ENCODE data around the gene RALBP1.

DNA sequence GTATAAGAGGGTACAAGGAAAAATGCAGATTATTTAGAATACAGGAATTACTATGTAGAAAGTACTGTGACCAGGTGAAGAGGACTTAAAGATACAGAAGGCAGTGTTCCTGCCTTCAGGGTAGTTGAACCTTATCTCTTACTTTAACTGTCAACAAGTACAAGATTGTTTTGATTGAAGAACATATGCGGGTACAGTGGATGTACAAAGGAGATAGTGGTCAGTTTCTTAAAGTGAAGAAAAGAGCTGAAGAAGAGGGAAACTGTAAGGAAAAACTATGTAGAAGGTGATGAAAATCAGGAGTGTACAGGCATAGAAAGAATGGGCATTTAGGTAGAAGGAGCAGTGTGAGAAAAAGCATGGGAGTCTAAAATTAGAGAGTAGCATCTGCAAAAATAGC lies 2.2 kb downstream of the RALBP1 start:
- TF ChIP-seq POLR2A (IDR thresholded peaks at IDR 0.05) (no peak), POLR2AphosphoS5 (IDR thresholded peaks at IDR 0.05) (no peak)
